HG03025 (cell line): ENCODE data around the gene TPD52L1.
"Not testable (repeated sequence)": the region's sequence is repeated elsewhere in the genome, so short reads cannot be mapped to it uniquely, and the experiment has no call there.

ENCODE experiments used
- ATAC-seq: cut with Tn5 transposase; IDR thresholded peaks from one replicate; pipeline ENCODE4 v1.9.1; 2021; ENCODE audit warnings: mild to moderate bottlenecking, moderate library complexity; ENCODE audit not compliant: unreplicated experiment, low FRiP score

The TPD52L1 gene

GRCh38 chr6:125153391-125154117 is at the start of gene TPD52L1:
Gene TPD52L1 (plus strand): TSS chr6:125153773. CDS start chr6:125153952, 179 bp downstream.
- ATAC-seq, result peak; percentile 98

DNA sequence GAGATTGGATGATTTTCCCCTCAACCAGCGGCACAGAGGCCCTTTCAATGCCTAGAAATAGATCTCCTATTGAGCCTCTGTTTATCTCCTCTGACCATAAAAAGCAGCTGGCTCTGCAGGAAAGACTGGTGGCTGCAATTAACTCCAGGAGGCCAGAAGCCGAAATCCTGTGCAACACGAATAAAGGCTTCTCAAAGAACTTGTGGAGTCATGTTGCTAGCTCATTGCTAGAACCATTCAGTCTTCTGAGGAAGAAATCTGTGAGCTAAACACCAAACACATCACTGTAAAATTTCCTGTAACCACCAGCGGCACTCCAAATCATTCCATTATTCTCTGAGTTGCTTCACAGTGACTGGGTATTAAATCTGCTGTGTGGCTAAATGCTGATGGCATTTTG is 49.1 kb upstream of the TPD52L1 start:
- no peak for ATAC-seq

GRCh38 chr6:125107048-125107447 is 46.5 kb upstream of the TPD52L1 start:
- ATAC-seq, result no peak

GRCh38 chr6:125107896-125108295 is 45.7 kb upstream of the TPD52L1 start:
- ATAC-seq, result no peak

- ATAC-seq, result no peak
Measured at GRCh38 chr6:125110056-125110455, 43.5 kb upstream of the TPD52L1 start.

DNA sequence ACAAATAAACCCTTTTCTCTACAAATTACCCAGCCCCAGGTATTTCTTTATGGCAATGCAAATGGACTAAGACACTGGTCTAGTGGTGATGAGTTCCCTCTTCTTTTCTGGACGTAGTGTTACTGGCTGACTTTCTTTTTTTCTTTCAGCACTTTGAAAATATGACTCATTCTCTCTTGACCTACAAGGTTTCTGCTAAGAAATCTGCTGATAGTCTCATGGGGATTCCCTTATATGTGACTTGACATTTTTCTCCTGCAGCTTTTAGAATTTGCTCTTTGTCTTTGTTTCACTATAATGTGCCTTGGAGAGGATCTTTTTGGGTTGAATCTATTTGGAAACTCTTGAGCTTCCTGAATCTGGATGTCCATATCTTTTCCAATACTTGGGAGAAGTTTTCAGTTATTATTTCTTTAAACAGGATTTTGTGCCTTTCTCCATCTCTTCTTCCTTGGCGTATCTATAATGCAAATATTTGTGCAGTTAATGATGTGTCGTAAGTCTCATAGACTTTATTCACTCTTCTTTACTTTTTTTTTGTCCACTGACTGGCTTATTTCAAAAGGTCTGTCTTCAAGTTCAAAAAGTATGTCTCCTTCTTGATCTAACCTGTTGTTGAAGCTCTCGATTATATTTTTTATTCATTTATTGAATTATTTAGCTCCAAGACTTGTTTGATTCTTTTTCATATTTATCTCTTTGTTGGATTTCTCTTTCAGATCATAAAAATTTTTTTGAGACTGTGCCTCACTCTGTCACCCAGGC is 42.2 kb upstream of the TPD52L1 start:
- no peak for ATAC-seq

DNA sequence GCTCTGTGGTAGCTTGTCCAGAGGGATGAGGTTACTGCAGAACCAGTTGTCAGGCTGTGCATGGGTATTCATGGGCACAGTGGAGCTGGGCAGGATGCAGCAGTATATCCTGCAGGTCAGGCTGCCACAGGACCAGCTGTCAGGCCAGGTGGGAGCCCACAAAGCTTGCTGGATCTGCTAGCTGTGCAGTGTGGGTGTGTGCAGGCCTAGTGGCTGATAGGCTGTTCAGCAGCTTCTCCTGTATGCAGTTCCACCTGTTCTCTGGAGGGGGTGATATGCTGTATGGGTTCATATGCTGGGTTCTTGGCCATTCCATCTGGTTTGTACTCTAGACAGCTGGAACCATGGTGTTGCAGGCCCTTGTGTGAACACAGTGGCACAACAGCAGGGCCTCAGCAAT is 40.6 kb upstream of the TPD52L1 start:
- no peak for ATAC-seq

DNA sequence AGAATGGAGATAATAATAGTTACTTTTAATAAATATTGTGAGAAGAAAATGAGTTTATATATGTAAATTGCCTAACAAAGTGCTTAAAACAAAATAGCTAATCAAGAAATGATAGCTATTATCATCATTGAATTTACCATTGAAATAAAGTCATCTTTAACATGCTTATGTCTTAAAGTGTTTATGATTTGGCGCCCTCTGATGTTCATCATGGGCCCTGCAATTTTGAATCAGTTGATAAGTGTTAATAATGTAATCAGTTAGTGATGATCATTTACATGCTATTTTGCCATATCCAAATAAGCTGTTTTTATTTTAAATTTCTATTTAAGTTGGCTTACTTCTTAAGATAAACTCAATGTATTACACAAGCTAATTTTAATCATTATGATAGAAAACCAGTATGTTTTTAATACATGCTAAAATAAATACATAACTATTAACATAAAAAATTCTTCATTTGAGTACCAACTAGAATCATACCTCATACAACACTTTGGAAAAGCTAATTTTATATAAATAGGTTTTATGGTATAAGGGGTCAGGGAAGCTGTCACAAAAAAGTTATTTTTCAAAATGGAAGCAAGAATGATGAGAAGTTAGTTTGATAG is 39.2 kb upstream of the TPD52L1 start:
- ATAC-seq, result peak; percentile 53

GRCh38 chr6:125116170-125116569 is 37.4 kb upstream of the TPD52L1 start:
- ATAC-seq, result no peak

DNA sequence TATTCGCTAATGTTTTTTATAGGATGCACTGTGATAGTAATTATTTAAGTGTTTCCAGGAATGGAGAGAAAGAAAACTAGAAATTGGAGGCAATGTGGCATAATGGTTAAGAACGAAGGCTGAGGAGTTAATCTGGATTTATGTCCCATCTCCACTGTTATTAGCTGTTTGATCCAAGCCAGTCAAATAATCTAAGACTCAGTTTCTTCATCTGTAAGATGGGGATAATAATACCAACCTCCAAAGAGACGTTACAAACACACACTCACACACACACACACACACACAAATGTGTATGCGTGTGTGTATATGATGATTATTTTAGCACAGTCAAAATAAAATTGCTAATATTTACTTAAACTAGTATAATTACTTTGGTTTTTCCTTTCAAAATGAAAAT is 36.9 kb upstream of the TPD52L1 start:
- ATAC-seq, result no peak

GRCh38 chr6:125117818-125118217 is 35.8 kb upstream of the TPD52L1 start:
- ATAC-seq, result no peak

DNA sequence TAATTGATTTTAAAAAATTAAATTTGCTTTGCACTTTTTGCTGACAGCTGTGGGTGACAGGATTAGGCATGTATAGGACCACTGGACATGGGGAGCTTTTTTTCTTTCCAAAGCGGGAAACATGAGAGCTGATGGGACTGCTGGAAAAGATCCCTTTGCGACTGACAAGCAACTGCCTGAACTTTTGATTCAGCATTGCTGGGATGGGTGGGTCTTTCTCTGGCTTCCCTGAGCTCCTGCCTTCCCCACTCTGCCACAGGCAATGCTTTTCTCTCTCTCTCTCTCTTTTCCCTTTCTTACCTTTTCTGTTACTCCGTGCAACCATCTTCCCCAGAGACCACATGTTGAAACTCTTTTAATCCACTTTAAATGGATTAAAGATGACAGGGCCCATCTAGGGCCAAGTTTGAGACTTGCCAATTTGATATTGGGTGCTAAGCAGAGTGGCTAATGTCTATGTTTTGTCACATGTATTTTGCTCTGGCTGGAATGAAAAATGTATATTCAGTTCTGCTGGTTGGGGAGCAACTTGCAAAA is 33.5 kb upstream of the TPD52L1 start:
- ATAC-seq, result no peak

DNA sequence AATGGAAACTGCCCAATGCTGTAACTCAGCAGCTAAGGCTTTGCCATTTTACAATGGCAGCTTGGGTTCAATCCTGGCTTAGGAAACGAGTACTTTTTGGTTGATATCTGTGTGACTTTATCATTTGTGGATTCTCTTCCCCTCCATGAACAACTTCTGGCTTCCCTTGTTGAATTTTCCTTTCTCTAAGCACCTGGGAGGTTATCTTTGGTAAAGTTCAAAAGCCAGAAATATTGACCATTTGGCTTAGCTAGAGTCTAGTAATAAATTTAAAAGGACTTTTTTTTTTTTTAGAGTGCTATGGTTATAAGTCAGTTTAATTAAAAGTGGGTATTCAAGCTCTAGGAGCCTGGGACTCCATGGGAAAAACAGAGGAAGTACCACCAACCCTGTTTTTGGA is 31.7 kb upstream of the TPD52L1 start:
- no peak for ATAC-seq

- ATAC-seq, result no peak
Measured at GRCh38 chr6:125123051-125123450, 30.5 kb upstream of the TPD52L1 start.

- ATAC-seq, result no peak
Measured at GRCh38 chr6:125123468-125124048, 30.0 kb upstream of the TPD52L1 start.

- ATAC-seq, result no peak
Measured at GRCh38 chr6:125124049-125124669, 29.4 kb upstream of the TPD52L1 start.

DNA sequence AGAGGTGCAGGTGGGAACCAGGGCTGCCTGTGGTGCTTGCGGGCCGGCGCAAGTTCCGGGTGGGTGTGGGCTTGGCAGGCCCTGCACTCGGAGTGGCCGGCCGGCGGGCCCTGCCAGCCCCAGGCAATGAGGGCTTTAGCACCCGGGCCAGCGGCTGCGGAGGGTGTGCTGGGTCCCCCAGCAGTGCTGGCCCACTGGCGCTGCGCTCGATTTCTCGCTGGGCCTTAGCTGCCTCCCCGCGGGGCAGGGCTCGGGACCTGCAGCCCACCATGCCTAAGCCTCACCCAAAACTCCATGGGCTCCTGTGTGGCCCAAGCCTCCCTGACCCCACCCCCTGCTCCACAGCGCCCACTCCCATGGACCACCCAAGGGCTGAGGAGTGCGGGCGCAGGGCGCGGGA is 27.7 kb upstream of the TPD52L1 start:
- not testable (repeated sequence) for ATAC-seq

DNA sequence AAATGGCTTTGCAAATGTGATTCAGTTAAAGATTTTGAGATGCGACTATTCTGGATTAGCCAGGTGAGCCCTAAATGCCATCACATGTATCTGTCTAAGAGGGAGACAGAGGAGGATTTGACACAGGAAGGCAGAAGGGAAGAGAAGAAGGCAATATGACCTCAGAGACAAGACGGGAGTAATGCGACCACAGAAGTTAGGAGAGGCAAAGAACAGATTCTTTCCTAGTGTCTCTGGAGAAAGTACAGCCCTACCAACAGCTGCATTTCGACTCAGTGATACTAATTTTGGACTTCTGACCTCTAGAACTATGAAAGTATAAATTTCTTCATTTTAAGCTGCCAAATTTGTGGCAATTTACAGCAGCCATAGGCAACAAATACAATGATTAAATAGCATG is 24.2 kb upstream of the TPD52L1 start:
- no peak for ATAC-seq

DNA sequence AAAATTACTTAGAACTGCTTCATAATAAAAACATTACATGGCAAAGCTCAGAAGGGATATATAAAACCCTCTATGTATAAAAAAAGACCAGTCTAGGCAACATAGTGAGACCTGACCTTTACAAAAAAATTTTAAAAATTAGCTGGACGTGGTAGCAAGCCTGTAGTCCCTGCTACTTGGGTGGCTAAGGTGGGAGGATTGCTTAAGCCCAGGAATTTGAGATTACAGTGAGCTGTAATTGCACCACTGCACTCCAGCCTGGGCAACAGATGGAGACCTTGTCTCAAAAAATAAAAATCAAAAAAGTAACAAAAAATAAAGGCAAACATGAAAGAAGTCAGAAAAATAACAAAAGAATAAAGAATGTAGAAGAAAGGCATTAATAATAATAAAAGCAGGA is 21.5 kb upstream of the TPD52L1 start:
- no peak for ATAC-seq

- no peak for ATAC-seq
Measured at GRCh38 chr6:125136378-125136777, 17.2 kb upstream of the TPD52L1 start.

- ATAC-seq, result no peak
Measured at GRCh38 chr6:125138083-125138482, 15.5 kb upstream of the TPD52L1 start.
